HG02970 (cell line): ENCODE data around the gene TAX1BP1.
"Not testable (repeated sequence)": the region's sequence is repeated elsewhere in the genome, so short reads cannot be mapped to it uniquely, and the experiment has no call there.

Source experiments
- ATAC-seq: cut with Tn5 transposase; IDR thresholded peaks from one replicate; pipeline ENCODE4 v1.9.1; 2021; ENCODE audit warnings: mild to moderate bottlenecking, moderate library complexity, moderate number of reproducible peaks; ENCODE audit not compliant: unreplicated experiment, low FRiP score

Gene TAX1BP1

DNA sequence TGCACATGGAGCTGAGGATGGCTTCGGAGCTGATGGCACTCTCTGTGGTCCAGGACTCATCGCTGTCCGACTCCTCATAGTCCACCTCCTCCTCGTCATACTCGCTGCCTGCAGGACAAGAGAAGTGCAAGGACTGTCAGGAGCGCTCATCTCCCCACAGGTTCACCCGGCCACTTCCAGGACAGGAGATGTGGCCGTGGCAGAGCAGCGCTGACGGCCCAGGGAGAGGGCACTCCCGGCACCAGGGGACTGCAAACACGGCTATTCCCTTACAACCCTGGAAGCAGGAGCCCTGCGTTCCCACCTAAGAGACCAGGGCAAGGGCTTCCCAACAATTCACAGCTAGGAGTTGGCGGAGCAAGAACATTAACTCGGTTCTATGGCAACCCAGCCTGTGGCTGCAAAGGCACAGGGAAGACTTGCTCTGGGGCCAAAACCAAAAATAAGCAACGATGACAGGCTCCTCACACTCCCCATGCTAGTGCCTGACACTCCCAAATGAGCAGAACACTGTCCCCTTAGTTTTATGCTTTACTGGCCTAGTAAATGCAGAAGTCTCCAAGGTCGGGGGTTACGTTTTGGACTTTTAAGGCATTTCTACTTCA, 100.9 kb downstream of the TAX1BP1 start:
- no peak for ATAC-seq

- ATAC-seq, result no peak
Measured at GRCh38 chr7:27842094-27842692, 102.2 kb downstream of the TAX1BP1 start.

DNA sequence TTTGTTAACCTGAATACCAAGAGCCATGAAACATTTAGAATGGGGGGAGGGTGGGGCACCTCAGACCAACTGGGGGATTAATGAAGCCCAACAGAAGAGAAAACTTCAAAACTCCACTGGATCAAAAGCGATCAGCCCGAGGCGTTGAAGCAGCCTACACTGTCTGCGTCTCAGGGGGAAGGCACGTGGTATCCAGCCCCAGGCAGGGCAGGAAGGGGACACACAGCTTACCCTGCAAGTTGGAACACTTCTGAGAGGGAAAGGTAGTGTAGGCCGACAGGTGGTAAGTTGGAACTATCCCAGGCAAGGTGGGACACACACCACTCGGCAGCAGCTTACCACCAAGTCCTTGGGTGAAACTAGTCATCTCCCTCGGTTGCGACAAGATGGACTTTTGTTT, 102.9 kb downstream of the TAX1BP1 start:
- ATAC-seq, result no peak

- no peak for ATAC-seq
Measured at GRCh38 chr7:27843584-27844305, 103.8 kb downstream of the TAX1BP1 start.

GRCh38 chr7:27846388-27846787, 106.4 kb downstream of the TAX1BP1 start:
- no peak for ATAC-seq

GRCh38 chr7:27850531-27850930, 110.6 kb downstream of the TAX1BP1 start:
- no peak for ATAC-seq

- not testable (repeated sequence) for ATAC-seq
Measured at GRCh38 chr7:27856703-27857485, 116.9 kb downstream of the TAX1BP1 start.

DNA sequence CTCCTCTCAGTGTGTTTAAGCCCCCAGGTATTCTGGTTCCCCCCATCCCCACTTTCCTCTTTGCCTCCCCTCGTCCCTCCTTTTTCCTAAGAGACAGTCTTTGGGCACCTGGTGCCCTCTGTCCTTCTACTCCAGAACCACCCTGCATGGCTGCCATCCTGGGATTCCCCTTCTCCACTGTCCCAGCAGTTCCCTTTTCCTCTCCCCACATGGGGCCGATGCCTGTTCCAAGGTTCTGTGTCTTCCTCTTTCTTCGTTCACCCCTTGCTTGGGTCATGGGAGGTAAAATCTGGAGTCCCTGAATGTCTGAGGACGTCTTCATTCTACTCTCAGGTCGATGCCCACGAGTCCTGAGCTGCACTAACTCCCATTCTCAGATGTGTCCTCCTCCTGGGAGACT, 120.8 kb downstream of the TAX1BP1 start:
- no peak for ATAC-seq

GRCh38 chr7:27861747-27862146, 121.8 kb downstream of the TAX1BP1 start:
- ATAC-seq, result no peak

- ATAC-seq, result no peak
Measured at GRCh38 chr7:27863880-27864279, 123.9 kb downstream of the TAX1BP1 start.

DNA sequence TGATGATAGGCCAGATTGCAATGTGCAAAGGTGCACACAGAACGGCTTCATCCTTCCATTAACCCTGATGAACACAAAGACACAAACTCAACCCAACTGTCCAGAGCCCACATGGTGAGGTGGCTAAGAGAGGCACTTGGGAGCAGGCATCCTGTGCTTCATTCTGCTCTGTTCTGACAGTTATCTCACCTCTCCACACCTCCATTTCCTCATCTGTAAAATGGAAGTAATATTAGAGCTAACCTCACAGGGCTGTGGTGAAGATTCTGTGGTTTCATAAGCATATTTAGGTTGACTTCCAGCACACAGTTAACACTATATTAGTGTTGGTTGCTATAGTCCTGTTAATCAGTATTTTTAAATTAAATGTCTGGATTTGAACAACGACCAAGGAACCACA, 126.3 kb downstream of the TAX1BP1 start:
- ATAC-seq, result no peak

- ATAC-seq, result no peak
Measured at GRCh38 chr7:27866828-27867672, 127.1 kb downstream of the TAX1BP1 start.

DNA sequence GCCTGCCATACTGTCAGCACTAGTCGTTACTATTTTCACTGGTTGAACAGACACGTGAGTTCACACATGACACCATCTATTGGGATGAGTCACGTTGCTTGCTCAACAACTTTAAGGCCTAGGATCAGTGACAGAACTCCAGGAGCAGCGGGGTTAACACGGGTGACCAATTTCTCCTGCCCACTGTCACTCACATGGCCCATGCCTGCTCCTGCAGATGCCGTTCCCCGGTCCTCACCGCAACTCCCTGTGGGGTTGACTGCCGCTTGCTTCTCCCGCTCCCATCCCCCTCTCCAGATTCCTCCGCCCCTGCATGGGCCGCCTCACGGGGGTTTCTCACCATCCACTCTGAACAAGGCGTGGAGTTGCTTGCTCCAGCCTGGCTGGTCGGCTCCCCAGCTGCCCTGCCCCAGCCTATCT, 128.2 kb downstream of the TAX1BP1 start:
- ATAC-seq, result no peak

DNA sequence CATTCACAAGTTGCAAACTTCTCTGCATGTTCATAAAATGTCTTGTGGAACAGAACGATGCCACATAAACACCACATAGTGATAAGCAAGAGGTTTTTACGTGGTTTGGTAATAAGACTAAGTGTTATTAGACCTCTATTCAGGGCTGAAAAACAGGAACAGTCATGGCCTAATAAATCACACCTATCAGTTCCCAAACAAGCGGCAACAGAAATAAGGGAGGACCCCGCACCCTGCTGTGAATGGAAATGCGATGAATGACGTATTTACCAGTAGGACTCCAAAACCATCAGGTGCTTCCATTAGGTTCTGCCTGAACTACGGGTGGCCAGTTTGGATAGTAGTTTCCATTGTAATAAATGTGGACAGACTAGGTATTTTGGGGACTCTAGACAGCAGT, 129.1 kb downstream of the TAX1BP1 start:
- ATAC-seq, result no peak

GRCh38 chr7:27870595-27870994, 130.6 kb downstream of the TAX1BP1 start:
- ATAC-seq, result no peak

GRCh38 chr7:27871086-27871485, 131.1 kb downstream of the TAX1BP1 start:
- no peak for ATAC-seq

DNA sequence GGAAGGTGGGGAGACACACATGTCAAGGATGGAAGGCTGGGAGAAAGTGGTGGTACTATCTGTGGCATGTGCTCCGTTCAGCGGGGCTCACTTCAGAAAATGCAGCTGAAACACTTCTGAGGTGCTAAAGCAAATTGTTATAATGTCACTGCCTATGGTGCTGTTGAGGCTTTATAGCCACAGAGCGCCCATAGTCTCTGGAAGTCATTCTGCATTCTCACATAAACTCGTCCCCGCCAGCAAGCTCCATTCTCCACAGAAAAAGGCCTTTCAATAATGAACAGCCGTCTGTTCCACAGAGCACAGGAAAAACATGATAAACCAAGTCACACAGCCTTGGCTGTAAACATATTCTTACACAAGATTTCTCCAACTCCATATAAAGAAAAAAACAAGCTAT, 131.9 kb downstream of the TAX1BP1 start:
- ATAC-seq, result no peak

- no peak for ATAC-seq
Measured at GRCh38 chr7:27872356-27873275, 132.7 kb downstream of the TAX1BP1 start.
